GM12878 (cell line): ENCODE data around the gene KPNA5. TPM values are rescaled to one million over a fixed set of nuclear protein-coding genes. Genes with fewer than 3 reads are reported as not detected.
A peak's percentile ranks its signal among the peaks of the same experiment; 100 is the strongest.

Experiments used
- ATAC-seq: fragments of 200-7000 bp; cut with Tn5 transposase; 3 replicates; pipeline ENCODE4 v1.9.1; 2020; ENCODE audit warnings: mild to moderate bottlenecking, moderate library complexity
- BruUV-seq: library from RNA; stranded (reverse); fragments of 400-500 nt; replicated peaks from 2 replicates; lab custom pipeline; 2021; lab: Mats Ljungman, UMichigan
- CTCF ChIA-PET: fragments of 300-600 bp; sonication (Branson Sonifier 250); formaldehyde crosslinking; extraction: SDS; loops from one replicate; lab custom pipeline; 2021; ENCODE audit warnings: inconsistent platforms; lab: Yijun Ruan, JAX
- POLR2A ChIA-PET: fragments of 350-600 bp; formaldehyde crosslinking; extraction: SDS; loops from one replicate; lab custom pipeline; 2021; ENCODE audit warnings: inconsistent platforms; lab: Charles Lee
- RAD21 ChIA-PET: fragments of 300-600 bp; sonication (Branson Sonifier 250); formaldehyde crosslinking; loops from one replicate; lab custom pipeline; 2023; ENCODE audit warnings: antibody characterized with exemption; ENCODE audit not compliant: unreplicated experiment; lab: Charles Lee
- SMC1A ChIA-PET: fragments of 300-600 bp; sonication (Branson Sonifier 250); formaldehyde crosslinking; loops from one replicate; lab custom pipeline; 2023; ENCODE audit not compliant: unreplicated experiment, uncharacterized antibody; lab: Charles Lee
- DNase-seq: peaks from one replicate; pipeline ENCODE4 v3.0.0-alpha.2; 2011; ENCODE audit warnings: low read depth, low spot score
- FAIRE-seq: peaks from 3 replicates; lab custom pipeline; 2011; peaks lifted over from hg19 to GRCh38; lab: Jason Lieb, UNC
- H2AFZ ChIP-seq: 2 replicates; pipeline ENCODE4 v1.6.0; 2011; ENCODE audit warnings: low read depth, low read length, control low read depth; ENCODE audit not compliant: control insufficient read depth
- H3K27ac ChIP-seq: 2 replicates; pipeline ENCODE4 v1.5.1; 2011; ENCODE audit warnings: control low read depth; ENCODE audit not compliant: control insufficient read depth, insufficient read depth
- H3K27me3 ChIP-seq, 2 experiments: replicated peaks in 1 of 2; 2 replicates each; pipeline versions ENCODE4 v1.6.0 to v1.6.1; 2011; ENCODE audit warnings: low read length in 1 of 2; ENCODE audit not compliant: control insufficient read depth in 2 of 2, insufficient read depth in 2 of 2
- H3K36me3 ChIP-seq, 2 experiments: 2 replicates each; pipeline ENCODE4 v1.5.1; 2011; ENCODE audit warnings: low read length in 1 of 2; ENCODE audit not compliant: control insufficient read depth in 2 of 2, insufficient read depth in 2 of 2
- H3K4me1 ChIP-seq: 2 replicates; pipeline ENCODE4 v1.6.1; 2011; ENCODE audit warnings: mild to moderate bottlenecking, low read length, moderate library complexity, mixed read lengths; ENCODE audit not compliant: control insufficient read depth, insufficient read depth
- H3K4me2 ChIP-seq: 2 replicates; pipeline ENCODE4 v1.6.0; 2011; ENCODE audit warnings: control low read depth; ENCODE audit not compliant: control insufficient read depth, insufficient read depth
- H3K4me3 ChIP-seq: fragments of 200-600 bp; sonication (generic); 2 replicates; pipeline ENCODE4 v1.5.1; 2016
- H3K79me2 ChIP-seq: 2 replicates; pipeline ENCODE4 v1.6.0; 2011; ENCODE audit warnings: low read length; ENCODE audit not compliant: control insufficient read depth, insufficient read depth
- H3K9ac ChIP-seq: 2 replicates; pipeline ENCODE4 v1.8.0; 2011; ENCODE audit warnings: low read length, control low read depth, mixed read lengths; ENCODE audit not compliant: control insufficient read depth, insufficient read depth
- H3K9me3 ChIP-seq: replicated peaks from 3 replicates; pipeline ENCODE4 v1.5.1; 2011; ENCODE audit warnings: mild to moderate bottlenecking, low read length; ENCODE audit not compliant: control insufficient read depth, insufficient read depth
- H4K20me1 ChIP-seq: 2 replicates; pipeline ENCODE4 v1.6.0; 2011; ENCODE audit not compliant: control insufficient read depth, insufficient read depth
- FOXM1 ChIP-seq: IDR thresholded peaks from 2 replicates; pipeline ENCODE4 v1.6.1; 2012; ENCODE audit warnings: low read depth, mild to moderate bottlenecking, inconsistent platforms, low read length, moderate library complexity
- SMAD1 ChIP-seq: fragments of 450-650 bp; IDR thresholded peaks from 2 replicates; pipeline ENCODE4 v1.6.1; 2018; ENCODE audit warnings: mild to moderate bottlenecking, low read depth; ENCODE audit not compliant: partially characterized antibody
- SREBF2 ChIP-seq: IDR thresholded peaks from 2 replicates; pipeline ENCODE4 v1.6.1; 2012; ENCODE audit warnings: mild to moderate bottlenecking, low read length
- TBL1XR1 ChIP-seq: IDR thresholded peaks from 2 replicates; pipeline ENCODE4 v1.6.1; 2012; ENCODE audit warnings: low read depth, low read length, improper control_type of control experiment
- YY1 ChIP-seq: IDR thresholded peaks from 2 replicates; pipeline ENCODE4 v1.6.1; 2011; ENCODE audit warnings: low read depth, mild to moderate bottlenecking, low read length
- WGBS: methylation state at CpG from one replicate; pipeline ENCODE4 v1.1.6; 2016; ENCODE audit warnings: low lambda C conversion rate; ENCODE audit not compliant: insufficient replicate concordance, insufficient coverage; ENCODE audit errors: missing lambda C conversion rate; 5-methylcytosine and 5-hydroxymethylcytosine counted together
- in situ Hi-C: fragments of 300-500 bp; cut with MboI; formaldehyde crosslinking; loops from 9 replicates; pipeline ENCODE4 v1.14.3; 2018; ENCODE audit warnings: mixed read lengths
- intact Hi-C: fragments of 100-400 bp; cut with micrococcal nuclease; formaldehyde crosslinking; loops from one replicate; pipeline ENCODE4 v1.14.2; 2022; ENCODE audit not compliant: unreplicated experiment
- polyA plus RNA-seq, 11 experiments: library from polyadenylated mRNA; depleted of rRNA in 4 of 11; unstranded in 6 of 11; stranded (reverse) in 5 of 11; fragments of >200 nt; fragmentation: Nextera tagmentation in 4 of 11; fragmentation: Illumina TruSeq in 1 of 11; extraction: Ambion mirVana in 4 of 11; extraction: Trizol in 1 of 11; gene quantifications; 1 replicate in 1 of 11; 2 replicates in 10 of 11; pipeline versions ENCODE4 v1.2.1 to v1.2.3, GENCODE V29; 2011 to 2016; ENCODE audit warnings: inconsistent platforms in 2 of 11, missing spikeins in 2 of 11, low read depth in 1 of 11
- total RNA-seq, 4 experiments: library from RNA; depleted of rRNA in 3 of 4; stranded (reverse); fragments of >200 nt in 3 of 4; fragmentation: Illumina TruSeq in 1 of 4; extraction: Trizol in 1 of 4; gene quantifications; 2 replicates each; pipeline versions ENCODE4 v1.2.1 to v1.2.3, GENCODE V29; 2013 to 2021
- TF ChIP-seq, protein P1 (sequence below): fragments of 450-650 bp; IDR thresholded peaks from 2 replicates; pipeline ENCODE4 v1.6.1; 2018; ENCODE audit warnings: mild to moderate bottlenecking, low read depth, moderate library complexity; ENCODE audit not compliant: partially characterized antibody

The KPNA5 gene
- total and polyA plus RNA-seq, 10 of the 15 experiments (the other 5 are each of a cell fraction or from before 2014, with no cell fraction given) = 1.9 to 7.6 (median 4.5) TPM

DNA sequence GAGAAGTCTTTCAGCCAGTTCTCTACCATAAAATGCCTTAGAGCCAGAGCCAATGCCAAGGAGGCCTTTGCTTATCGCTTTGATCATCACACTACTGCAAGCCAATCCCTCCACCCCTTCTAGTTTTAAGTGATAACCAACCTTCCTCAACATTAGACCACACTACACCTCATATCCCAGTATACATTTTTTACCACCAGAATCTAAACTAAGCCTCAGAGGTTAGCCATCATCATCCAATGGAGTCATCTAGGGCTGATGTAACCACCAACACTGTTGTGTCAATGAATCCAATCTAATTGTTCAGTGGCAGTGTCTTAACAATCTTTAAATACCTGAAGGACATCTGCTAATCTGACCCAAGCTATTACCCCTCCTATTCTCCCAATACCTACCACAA lies 18.8 kb upstream of the KPNA5 start:
- WGBS = 94% methylated on average over 1 of the region's 1 CpG
- ChIA-PET SMC1A (interaction anchor here (1.0 to 1.5 kb wide), 3 partner anchors 10 to 19 kb away, joined by 3 to 7 read pairs (median 5); partner anchors contain the start of gene KPNA5), POLR2A (no interaction called here), RAD21 (no interaction called here), CTCF (interaction anchor here (0.8 to 3.0 kb wide), 4 partner anchors 15 to 101 kb away, joined by 3 to 11 read pairs (median 4); no protein-coding TSS in a partner anchor)
- Histone ChIP-seq H2AFZ (no peak overlapping the region), H4K20me1 (no peaks in the 10 kb centered on the region; the same call in 1 of the 2 replicates), H3K36me3 (no peaks in the 10 kb centered on the region), H3K79me2 (peaks cover 71% of the 10 kb centered on the region), H3K27ac (no peak overlapping the region), H3K4me3 (no peak overlapping the region; the same call in 1 of the 2 replicates), H3K27me3 (no peaks in the 10 kb centered on the region), H3K9ac (no peak overlapping the region), H3K9me3 (no peaks in the 10 kb centered on the region), H3K4me2 (peak overlapping the region; percentile 13; the same call in 1 of the 2 replicates), H3K4me1 (no peaks in the 10 kb centered on the region; the same call in 1 of the 2 replicates)
- DNase-seq (no peak), FAIRE-seq (no peak), ATAC-seq (peak; percentile 25)
- in situ Hi-C loops (no loop called here), intact Hi-C loops (loop anchor here (10.0 kb wide), 2 partner anchors 287 to 647 kb away; partner anchors contain the start of gene DSE)
- BruUV-seq = no TSS peak
- TF ChIP-seq FOXM1 (no peak), YY1 (no peak), SREBF2 (no peak), TBL1XR1 (no peak), SMAD1 (no peak)
- TF ChIP-seq, protein P1, sequence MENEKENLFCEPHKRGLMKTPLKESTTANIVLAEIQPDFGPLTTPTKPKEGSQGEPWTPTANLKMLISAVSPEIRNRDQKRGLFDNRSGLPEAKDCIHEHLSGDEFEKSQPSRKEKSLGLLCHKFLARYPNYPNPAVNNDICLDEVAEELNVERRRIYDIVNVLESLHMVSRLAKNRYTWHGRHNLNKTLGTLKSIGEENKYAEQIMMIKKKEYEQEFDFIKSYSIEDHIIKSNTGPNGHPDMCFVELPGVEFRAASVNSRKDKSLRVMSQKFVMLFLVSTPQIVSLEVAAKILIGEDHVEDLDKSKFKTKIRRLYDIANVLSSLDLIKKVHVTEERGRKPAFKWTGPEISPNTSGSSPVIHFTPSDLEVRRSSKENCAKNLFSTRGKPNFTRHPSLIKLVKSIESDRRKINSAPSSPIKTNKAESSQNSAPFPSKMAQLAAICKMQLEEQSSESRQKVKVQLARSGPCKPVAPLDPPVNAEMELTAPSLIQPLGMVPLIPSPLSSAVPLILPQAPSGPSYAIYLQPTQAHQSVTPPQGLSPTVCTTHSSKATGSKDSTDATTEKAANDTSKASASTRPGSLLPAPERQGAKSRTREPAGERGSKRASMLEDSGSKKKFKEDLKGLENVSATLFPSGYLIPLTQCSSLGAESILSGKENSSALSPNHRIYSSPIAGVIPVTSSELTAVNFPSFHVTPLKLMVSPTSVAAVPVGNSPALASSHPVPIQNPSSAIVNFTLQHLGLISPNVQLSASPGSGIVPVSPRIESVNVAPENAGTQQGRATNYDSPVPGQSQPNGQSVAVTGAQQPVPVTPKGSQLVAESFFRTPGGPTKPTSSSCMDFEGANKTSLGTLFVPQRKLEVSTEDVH = no peak
